H1 (cell line): ENCODE results near the gene MAP1A. TPM values are rescaled to one million over a fixed set of nuclear protein-coding genes. Genes with fewer than 3 reads are reported as not detected.

Experiments used
- CTCF ChIA-PET: fragments of 300-600 bp; sonication (Branson Sonifier 250); formaldehyde crosslinking; loops from one replicate; lab custom pipeline; 2021; ENCODE audit not compliant: partially characterized antibody; lab: Charles Lee
- POLR2A ChIA-PET: fragments of 300-600 bp; sonication (Branson Sonifier 250); formaldehyde crosslinking; loops from one replicate; lab custom pipeline; 2021; ENCODE audit warnings: inconsistent platforms; ENCODE audit not compliant: partially characterized antibody; lab: Charles Lee
- DNase-seq, 2 experiments: peaks; one replicate each; pipeline versions ENCODE4 v3.0.0 to v3.0.0-alpha.2; 2010 to 2022; ENCODE audit warnings: low spot score in 2 of 2, low read depth in 1 of 2, mixed read lengths in 1 of 2
- FAIRE-seq: peaks from 2 replicates; lab custom pipeline; 2011; peaks lifted over from hg19 to GRCh38; lab: Jason Lieb, UNC
- H2AFZ ChIP-seq: 2 replicates; pipeline ENCODE4 v1.8.1; 2012; ENCODE audit warnings: low read length, inconsistent platforms
- H2AK5ac ChIP-seq: 2 replicates; pipeline ENCODE4 v1.6.1; 2013; ENCODE audit warnings: low read depth, low read length
- H2BK120ac ChIP-seq: replicated peaks from 2 replicates; pipeline ENCODE3; 2013; ENCODE audit warnings: low read depth, low read length, inconsistent platforms
- H2BK12ac ChIP-seq: 2 replicates; pipeline ENCODE4 v1.6.1; 2013; ENCODE audit warnings: low read depth, low read length
- H2BK15ac ChIP-seq: 2 replicates; pipeline ENCODE4 v1.6.1; 2013; ENCODE audit warnings: low read length
- H2BK20ac ChIP-seq: 2 replicates; pipeline ENCODE4 v1.6.1; 2013; ENCODE audit warnings: low read length
- H2BK5ac ChIP-seq: 2 replicates; pipeline ENCODE4 v1.6.1; 2013; ENCODE audit warnings: low read depth, low read length
- H3K14ac ChIP-seq: 2 replicates; pipeline ENCODE4 v1.6.1; 2013; ENCODE audit warnings: inconsistent platforms; ENCODE audit not compliant: insufficient read length
- H3K18ac ChIP-seq: 2 replicates; pipeline ENCODE4 v1.6.1; 2013; ENCODE audit warnings: low read length; ENCODE audit errors: extremely low read depth
- H3K23ac ChIP-seq: 2 replicates; pipeline ENCODE4 v1.6.1; 2013; ENCODE audit warnings: inconsistent platforms; ENCODE audit not compliant: insufficient read length
- H3K23me2 ChIP-seq: 2 replicates; pipeline ENCODE4 v1.6.1; 2013; ENCODE audit warnings: low read depth, low read length
- H3K27ac ChIP-seq: 2 replicates; pipeline ENCODE4 v1.6.1; 2011; ENCODE audit warnings: low read depth, low read length, inconsistent platforms
- H3K27me3 ChIP-seq, 4 experiments: replicated peaks in 1 of 4; 1 replicate in 1 of 4; 2 replicates in 3 of 4; pipeline versions ENCODE4 v1.6.1 to v1.8.1; 2011 to 2013; ENCODE audit warnings: low read length in 3 of 4, mild to moderate bottlenecking in 3 of 4, inconsistent platforms in 2 of 4, mixed read lengths in 2 of 4, moderate library complexity in 1 of 4; ENCODE audit not compliant: control insufficient read depth in 3 of 4, insufficient read depth in 3 of 4; ENCODE audit errors: extremely low read depth in 1 of 4
- H3K36me3 ChIP-seq, 4 experiments: 2 replicates each; pipeline versions ENCODE4 v1.6.1 to v1.8.1; 2011 to 2013; ENCODE audit warnings: mild to moderate bottlenecking in 4 of 4, low read length in 3 of 4, moderate library complexity in 2 of 4, control low read depth in 1 of 4, inconsistent platforms in 1 of 4; ENCODE audit not compliant: insufficient read depth in 4 of 4, control insufficient read depth in 2 of 4
- H3K4ac ChIP-seq: replicated peaks from 2 replicates; pipeline ENCODE3; 2013; ENCODE audit warnings: low read length, low read depth, mixed read lengths, inconsistent platforms; ENCODE audit not compliant: insufficient read length
- H3K4me1 ChIP-seq, 4 experiments: replicated peaks in 1 of 4; 1 replicate in 1 of 4; 2 replicates in 3 of 4; pipeline versions ENCODE4 v1.6.1 to v1.8.1; 2011 to 2013; ENCODE audit warnings: low read length in 3 of 4, inconsistent platforms in 2 of 4, mixed read lengths in 1 of 4; ENCODE audit not compliant: insufficient read depth in 4 of 4, control insufficient read depth in 3 of 4
- H3K4me2 ChIP-seq, 2 experiments: 2 replicates each; pipeline versions ENCODE4 v1.6.1 to v1.8.1; 2011 to 2013; ENCODE audit warnings: low read depth in 2 of 2, low read length in 2 of 2, control low read depth in 1 of 2, inconsistent platforms in 1 of 2, mild to moderate bottlenecking in 1 of 2; ENCODE audit not compliant: insufficient read depth in 1 of 2
- H3K4me3 ChIP-seq, 4 experiments: fragments of 200-600, 300-600 bp in 1 of 4; sonication (generic), shearing (Covaris generic), sonication (Bioruptor Twin) in 1 of 4; 2 replicates each; pipeline versions ENCODE4 v1.5.1 to v1.8.1; 2011 to 2016; ENCODE audit warnings: low read length in 4 of 4, low read depth in 3 of 4, control low read depth in 2 of 4, inconsistent platforms in 2 of 4, mild to moderate bottlenecking in 2 of 4, mixed read lengths in 1 of 4, moderate library complexity in 1 of 4; ENCODE audit not compliant: insufficient read depth in 2 of 4; ENCODE audit errors: extremely low read depth in 1 of 4
- H3K56ac ChIP-seq: replicated peaks from 2 replicates; pipeline ENCODE3; 2013; ENCODE audit warnings: low read depth, mild to moderate bottlenecking, mixed read lengths, low read length, inconsistent platforms; ENCODE audit not compliant: insufficient read length
- H3K79me1 ChIP-seq: 2 replicates; pipeline ENCODE4 v1.6.1; 2013; ENCODE audit warnings: low read depth, low read length, control low read depth
- H3K79me2 ChIP-seq, 2 experiments: 2 replicates each; pipeline versions ENCODE4 v1.6.1 to v1.8.1; 2012 to 2013; ENCODE audit warnings: low read length in 2 of 2, mild to moderate bottlenecking in 2 of 2, inconsistent platforms in 1 of 2; ENCODE audit not compliant: insufficient read depth in 2 of 2, control insufficient read depth in 1 of 2
- H3K9ac ChIP-seq, 4 experiments: replicated peaks in 1 of 4; 1 replicate in 1 of 4; 2 replicates in 3 of 4; pipeline versions ENCODE4 v1.6.1 to v1.8.1; 2011 to 2013; ENCODE audit warnings: low read depth in 3 of 4, low read length in 3 of 4, control low read depth in 2 of 4, mild to moderate bottlenecking in 2 of 4, moderate library complexity in 2 of 4, inconsistent platforms in 1 of 4; ENCODE audit errors: extremely low read depth in 1 of 4
- H3K9me3 ChIP-seq, 2 experiments: 2 replicates each; pipeline versions ENCODE4 v1.6.1 to v1.8.1; 2012 to 2013; ENCODE audit warnings: mild to moderate bottlenecking in 2 of 2, moderate library complexity in 2 of 2, control low read depth in 1 of 2, inconsistent platforms in 1 of 2, low read depth in 1 of 2, low read length in 1 of 2, mixed read lengths in 1 of 2; ENCODE audit not compliant: insufficient read depth in 2 of 2
- H4K20me1 ChIP-seq, 2 experiments: replicated peaks in 1 of 2; 2 replicates each; pipeline versions ENCODE3 to v1.8.1; 2011 to 2013; ENCODE audit warnings: inconsistent platforms in 2 of 2, low read length in 2 of 2, mild to moderate bottlenecking in 1 of 2; ENCODE audit not compliant: insufficient read depth in 2 of 2, control insufficient read depth in 1 of 2
- H4K5ac ChIP-seq: 2 replicates; pipeline ENCODE4 v1.6.1; 2013; ENCODE audit warnings: low read length, low read depth, mixed read lengths, inconsistent platforms; ENCODE audit not compliant: insufficient read length
- H4K8ac ChIP-seq: 2 replicates; pipeline ENCODE4 v1.8.0; 2013; ENCODE audit warnings: mild to moderate bottlenecking, moderate library complexity, low read length, inconsistent platforms; ENCODE audit not compliant: insufficient read depth; ENCODE audit errors: extremely low read depth
- H4K91ac ChIP-seq: replicated peaks from 2 replicates; pipeline ENCODE3; 2013; ENCODE audit warnings: low read length, mixed read lengths, inconsistent platforms; ENCODE audit not compliant: insufficient read length
- BACH1 ChIP-seq: IDR thresholded peaks from 2 replicates; pipeline ENCODE4 v1.6.1; 2012; ENCODE audit warnings: low read length, improper control_type of control experiment
- CHD2 ChIP-seq: IDR thresholded peaks from 2 replicates; pipeline ENCODE4 v1.6.1; 2012; ENCODE audit warnings: low read length, improper control_type of control experiment
- KDM4A ChIP-seq: IDR thresholded peaks from one replicate; pipeline ENCODE4 v1.7.1; 2012; ENCODE audit warnings: low read depth, mild to moderate bottlenecking, moderate library complexity, low read length, inconsistent platforms; ENCODE audit not compliant: severe bottlenecking
- KDM5A ChIP-seq: fragments of 200-600 bp; IDR thresholded peaks from 2 replicates; pipeline ENCODE4 v1.7.1; 2012; ENCODE audit warnings: mild to moderate bottlenecking, low read length, inconsistent platforms, mixed read lengths
- NANOG ChIP-seq: IDR thresholded peaks from 2 replicates; pipeline ENCODE4 v1.6.1; 2011; ENCODE audit warnings: low read length, low read depth, mild to moderate bottlenecking, inconsistent platforms; ENCODE audit not compliant: insufficient read depth, poor library complexity, severe bottlenecking
- POLR2AphosphoS5 ChIP-seq: IDR thresholded peaks from 2 replicates; pipeline ENCODE4 v1.6.1; 2011; ENCODE audit warnings: low read depth, low read length
- RBBP5 ChIP-seq: IDR thresholded peaks from 2 replicates; pipeline ENCODE4 v1.7.1; 2012; ENCODE audit warnings: low read depth, mild to moderate bottlenecking, inconsistent platforms, low read length, moderate library complexity, borderline replicate concordance
- SAP30 ChIP-seq: fragments of 300-600 bp; sonication (generic); IDR thresholded peaks from 2 replicates; pipeline ENCODE4 v1.7.1; 2012; ENCODE audit warnings: low read length, moderate library complexity, mild to moderate bottlenecking, inconsistent platforms; ENCODE audit not compliant: insufficient read depth, insufficient replicate concordance
- SP1 ChIP-seq: IDR thresholded peaks from 2 replicates; pipeline ENCODE4 v1.6.1; 2011; ENCODE audit warnings: low read depth, low read length
- TCF12 ChIP-seq: IDR thresholded peaks from 2 replicates; pipeline ENCODE4 v1.6.1; 2011; ENCODE audit warnings: low read depth, mild to moderate bottlenecking, low read length
- TEAD4 ChIP-seq: IDR thresholded peaks from 2 replicates; pipeline ENCODE4 v1.6.1; 2012; ENCODE audit warnings: low read depth, low read length, inconsistent platforms, mixed read lengths
- YY1 ChIP-seq: IDR thresholded peaks from 2 replicates; pipeline ENCODE4 v1.6.1; 2011; ENCODE audit warnings: low read depth, mild to moderate bottlenecking, low read length
- WGBS, 2 experiments: shearing (Covaris generic) in 1 of 2; methylation state at CpG; one replicate each; pipeline versions ENCODE4 v1.1.6 to v1.1.7; 2013 to 2015; ENCODE audit warnings: low lambda C conversion rate in 2 of 2, mixed read lengths in 2 of 2, inconsistent platforms in 1 of 2, low coverage in 1 of 2, missing lambda C conversion rate in 1 of 2; ENCODE audit not compliant: insufficient replicate concordance in 2 of 2, insufficient coverage in 1 of 2, insufficient read length in 1 of 2; ENCODE audit errors: extremely low coverage in 1 of 2, missing lambda C conversion rate in 1 of 2; 5-methylcytosine and 5-hydroxymethylcytosine counted together
- polyA plus RNA-seq, 7 experiments: library from polyadenylated mRNA; depleted of rRNA in 3 of 7; stranded (reverse) in 5 of 7; unstranded in 2 of 7; fragments of >200 nt in 5 of 7; fragments of 200-250 nt in 2 of 7; gene quantifications; 1 replicate in 5 of 7; 2 replicates in 1 of 7; 4 replicates in 1 of 7; pipeline versions ENCODE4 v1.2.1 to v1.2.3, GENCODE V29; 2011 to 2013; ENCODE audit warnings: missing spikeins in 2 of 7, mixed read lengths in 2 of 7
- total RNA-seq: library from RNA; stranded (reverse); fragmentation: NEBNext Ultra II Directional; extraction: Animal tissue kit (Norgen Biotek cat#: 25700); gene quantifications from 2 replicates; pipeline ENCODE4 v1.2.1, GENCODE V29; 2021
- TF ChIP-seq, protein P1 (sequence below): IDR thresholded peaks from 2 replicates; pipeline ENCODE4 v1.6.1; 2012; ENCODE audit warnings: low read length, inconsistent platforms

The MAP1A gene
- total and polyA plus RNA-seq, 2 of the 8 experiments (the other 6 are each of a cell fraction or from before 2014, with no cell fraction given): 0.80 to 2.4 TPM

DNA sequence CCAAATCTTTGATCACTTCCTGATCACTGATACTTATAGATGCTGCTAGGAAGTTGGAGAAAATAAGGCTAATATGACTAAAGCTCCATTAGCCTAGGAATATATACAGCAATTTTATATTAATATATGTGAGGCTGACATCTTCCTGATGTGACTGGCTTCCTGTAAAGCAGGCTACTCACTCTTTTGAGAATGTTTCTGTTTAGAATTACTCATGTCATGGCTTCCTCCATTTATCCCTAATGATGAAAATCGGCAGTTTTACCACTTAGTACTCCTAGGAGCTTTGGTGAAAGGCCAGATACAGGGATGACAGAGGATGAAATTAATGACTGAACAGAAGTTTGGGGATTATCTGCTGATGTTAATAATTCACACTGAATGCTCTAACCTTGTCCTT, 3.9 kb upstream of the MAP1A start:
- H2AK5ac ChIP-seq: no peak overlapping the region
- H2BK5ac ChIP-seq: no peak overlapping the region
- peaks cover 4 to 28% (median 17%) of the 10 kb centered on the region in 4 experiments for H3K27me3 ChIP-seq
- no peak overlapping the region for H3K56ac ChIP-seq
- CTCF ChIA-PET: interaction anchor here (0.9 to 9.4 kb wide), 26 partner anchors 8 to 258 kb away, joined by 3 to 121 read pairs (median 4); partner anchors contain the start of gene TP53BP1
- no peak overlapping the region for H2BK20ac ChIP-seq
- FAIRE-seq (no peak), DNase-seq (no peak)
- 85% methylated on average over 1 of the region's 1 CpG; no CpG with 5 or more reads in 1 of the 2 experiments for WGBS, 2 experiments
- no peak overlapping the region for H2BK12ac ChIP-seq
- no peaks in the 10 kb centered on the region for H3K36me3 ChIP-seq
- H3K18ac ChIP-seq: no peak overlapping the region
- H3K27ac ChIP-seq: no peak overlapping the region
- no peak overlapping the region for H2BK15ac ChIP-seq
- H3K9ac ChIP-seq: no peak overlapping the region
- no peaks in the 10 kb centered on the region for H3K79me1 ChIP-seq
- H3K23me2 ChIP-seq: peaks cover 24% of the 10 kb centered on the region
- no peak for TF ChIP-seq TCF12
- TF ChIP-seq TEAD4: no peak
- no peak for TF ChIP-seq NANOG
- TF ChIP-seq BACH1: no peak
- TF ChIP-seq, protein P1, sequence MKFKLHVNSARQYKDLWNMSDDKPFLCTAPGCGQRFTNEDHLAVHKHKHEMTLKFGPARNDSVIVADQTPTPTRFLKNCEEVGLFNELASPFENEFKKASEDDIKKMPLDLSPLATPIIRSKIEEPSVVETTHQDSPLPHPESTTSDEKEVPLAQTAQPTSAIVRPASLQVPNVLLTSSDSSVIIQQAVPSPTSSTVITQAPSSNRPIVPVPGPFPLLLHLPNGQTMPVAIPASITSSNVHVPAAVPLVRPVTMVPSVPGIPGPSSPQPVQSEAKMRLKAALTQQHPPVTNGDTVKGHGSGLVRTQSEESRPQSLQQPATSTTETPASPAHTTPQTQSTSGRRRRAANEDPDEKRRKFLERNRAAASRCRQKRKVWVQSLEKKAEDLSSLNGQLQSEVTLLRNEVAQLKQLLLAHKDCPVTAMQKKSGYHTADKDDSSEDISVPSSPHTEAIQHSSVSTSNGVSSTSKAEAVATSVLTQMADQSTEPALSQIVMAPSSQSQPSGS: no peak
- TF ChIP-seq KDM5A: no peak
- no peak for TF ChIP-seq SAP30
- no peak for TF ChIP-seq RBBP5
- TF ChIP-seq POLR2AphosphoS5: no peak
- TF ChIP-seq KDM4A: no peak
- no peak for TF ChIP-seq CHD2
- no peak for TF ChIP-seq SP1
- no peak for TF ChIP-seq YY1
- TF ChIP-seq, all 59 proteins: peak for 0
- H3K14ac ChIP-seq: no peak overlapping the region
- no peak overlapping the region for H3K4me3 ChIP-seq
- H3K4me1 ChIP-seq: peaks cover 13 to 37% (median 16%) of the 10 kb centered on the region in 4 experiments; a peak in 6 of 7 replicates
- H3K4ac ChIP-seq: no peak overlapping the region
- POLR2A ChIA-PET: interaction anchor here (0.6 to 1.7 kb wide), 3 partner anchors 10 to 20 kb away, joined by 3 to 8 read pairs (median 4); partner anchors contain the start of gene TP53BP1
- H2BK120ac ChIP-seq: no peak overlapping the region
- no peak overlapping the region; a peak in 1 of 4 replicates for H3K4me2 ChIP-seq
- no peak overlapping the region for H4K5ac ChIP-seq
- H4K8ac ChIP-seq: no peak overlapping the region
- H2AFZ ChIP-seq: no peak overlapping the region
- H4K20me1 ChIP-seq: peaks cover 0 to 2% of the 10 kb centered on the region in 2 experiments
- H3K79me2 ChIP-seq: no peaks in the 10 kb centered on the region
- H4K91ac ChIP-seq: no peak overlapping the region
- H3K9me3 ChIP-seq: no peaks in the 10 kb centered on the region
- H3K23ac ChIP-seq: no peak overlapping the region
